Hypothalamus (tissue), 51 donors: ENCODE data around the gene TAB3.

Experiments used
- DNase-seq, 51 donors: peaks; one replicate each; lab custom pipeline; 2025; lab: John Stamatoyannopoulos, UW

TAB3 gene

GRCh38 chrX:30779453-30780030, 109.5 kb downstream of the TAB3 start:
- no peak for DNase-seq

DNA sequence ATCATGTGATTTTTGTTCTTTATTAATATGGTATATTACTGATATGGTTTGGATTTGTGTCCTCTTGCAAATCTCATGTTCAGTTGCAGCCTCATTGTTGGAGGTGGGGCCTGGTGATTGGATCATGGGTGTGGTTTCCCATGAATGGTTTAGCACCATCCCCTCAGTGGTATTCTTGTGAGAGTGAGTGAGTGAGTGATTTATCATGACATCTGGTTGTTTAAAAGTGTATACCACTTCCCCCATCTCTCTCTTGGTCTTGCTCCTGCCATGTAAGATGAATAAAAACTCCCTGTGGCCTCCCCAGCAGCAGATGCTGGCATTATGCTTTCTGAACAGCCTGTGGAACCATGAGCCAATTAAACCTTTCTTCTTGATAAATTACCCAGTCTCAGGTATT, 111.5 kb downstream of the TAB3 start:
- no peak for DNase-seq
